DND-41 (cell line): ENCODE data around the gene LRIT1.

ENCODE experiments used
- ATAC-seq: fragments of 200-7000 bp; cut with Tn5 transposase; 3 replicates; pipeline ENCODE4 v1.9.1; 2021; ENCODE audit warnings: low read depth; ENCODE audit not compliant: insufficient read depth
- DNase-seq: peaks from one replicate; pipeline ENCODE4 v3.0.0-alpha.2; 2020
- H2AFZ ChIP-seq: 2 replicates; pipeline ENCODE4 v1.6.0; 2012; ENCODE audit warnings: low read depth, low read length
- H3K27ac ChIP-seq: 2 replicates; pipeline ENCODE4 v1.5.1; 2012; ENCODE audit warnings: low read length, inconsistent platforms
- H3K27me3 ChIP-seq: fragments of 200-600 bp; sonication (generic); 2 replicates; pipeline ENCODE4 v1.6.0; 2012; ENCODE audit warnings: low read length, mild to moderate bottlenecking, inconsistent platforms; ENCODE audit not compliant: insufficient read depth, poor library complexity
- H3K36me3 ChIP-seq: 2 replicates; pipeline ENCODE4 v1.5.1; 2012; ENCODE audit warnings: low read length, inconsistent platforms; ENCODE audit not compliant: insufficient read depth
- H3K4me1 ChIP-seq: 2 replicates; pipeline ENCODE4 v1.5.1; 2012; ENCODE audit warnings: mild to moderate bottlenecking, low read length; ENCODE audit not compliant: insufficient read depth
- H3K4me2 ChIP-seq: 2 replicates; pipeline ENCODE4 v1.6.0; 2012; ENCODE audit warnings: mild to moderate bottlenecking, moderate library complexity, low read length, inconsistent platforms; ENCODE audit not compliant: insufficient read depth
- H3K4me3 ChIP-seq, 2 experiments: fragments of 200-600 bp in 1 of 2; shearing (Covaris generic) in 1 of 2; 2 replicates each; pipeline ENCODE4 v1.5.1; 2012 to 2016; ENCODE audit warnings: inconsistent platforms in 2 of 2, low read length in 2 of 2, mild to moderate bottlenecking in 2 of 2, low read depth in 1 of 2, moderate library complexity in 1 of 2
- H3K79me2 ChIP-seq: 2 replicates; pipeline ENCODE4 v1.6.0; 2012; ENCODE audit warnings: low read length, inconsistent platforms; ENCODE audit not compliant: insufficient read depth
- H3K9ac ChIP-seq: 2 replicates; pipeline ENCODE4 v1.6.0; 2012; ENCODE audit warnings: low read depth, mild to moderate bottlenecking, inconsistent platforms, low read length, moderate library complexity
- H3K9me3 ChIP-seq: 2 replicates; pipeline ENCODE4 v1.5.1; 2012; ENCODE audit warnings: low read length, moderate library complexity, mild to moderate bottlenecking, inconsistent platforms; ENCODE audit not compliant: insufficient read depth, severe bottlenecking
- H4K20me1 ChIP-seq: 2 replicates; pipeline ENCODE4 v1.6.0; 2012; ENCODE audit warnings: low read length; ENCODE audit not compliant: insufficient read depth
- EZH2 ChIP-seq: IDR thresholded peaks from 3 replicates; pipeline ENCODE4 v1.6.1; 2012; ENCODE audit warnings: borderline replicate concordance, low read depth, mild to moderate bottlenecking, moderate library complexity, low read length, inconsistent platforms; ENCODE audit not compliant: severe bottlenecking
- TF ChIP-seq, protein P1 (sequence below): IDR thresholded peaks from 2 replicates; pipeline ENCODE4 v1.5.1; 2012; ENCODE audit warnings: borderline replicate concordance, low read length, moderate library complexity, mild to moderate bottlenecking; ENCODE audit not compliant: poor library complexity, severe bottlenecking; ENCODE audit errors: extremely low read depth

LRIT1 gene, protein sequence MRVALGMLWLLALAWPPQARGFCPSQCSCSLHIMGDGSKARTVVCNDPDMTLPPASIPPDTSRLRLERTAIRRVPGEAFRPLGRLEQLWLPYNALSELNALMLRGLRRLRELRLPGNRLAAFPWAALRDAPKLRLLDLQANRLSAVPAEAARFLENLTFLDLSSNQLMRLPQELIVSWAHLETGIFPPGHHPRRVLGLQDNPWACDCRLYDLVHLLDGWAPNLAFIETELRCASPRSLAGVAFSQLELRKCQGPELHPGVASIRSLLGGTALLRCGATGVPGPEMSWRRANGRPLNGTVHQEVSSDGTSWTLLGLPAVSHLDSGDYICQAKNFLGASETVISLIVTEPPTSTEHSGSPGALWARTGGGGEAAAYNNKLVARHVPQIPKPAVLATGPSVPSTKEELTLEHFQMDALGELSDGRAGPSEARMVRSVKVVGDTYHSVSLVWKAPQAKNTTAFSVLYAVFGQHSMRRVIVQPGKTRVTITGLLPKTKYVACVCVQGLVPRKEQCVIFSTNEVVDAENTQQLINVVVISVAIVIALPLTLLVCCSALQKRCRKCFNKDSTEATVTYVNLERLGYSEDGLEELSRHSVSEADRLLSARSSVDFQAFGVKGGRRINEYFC

DNA sequence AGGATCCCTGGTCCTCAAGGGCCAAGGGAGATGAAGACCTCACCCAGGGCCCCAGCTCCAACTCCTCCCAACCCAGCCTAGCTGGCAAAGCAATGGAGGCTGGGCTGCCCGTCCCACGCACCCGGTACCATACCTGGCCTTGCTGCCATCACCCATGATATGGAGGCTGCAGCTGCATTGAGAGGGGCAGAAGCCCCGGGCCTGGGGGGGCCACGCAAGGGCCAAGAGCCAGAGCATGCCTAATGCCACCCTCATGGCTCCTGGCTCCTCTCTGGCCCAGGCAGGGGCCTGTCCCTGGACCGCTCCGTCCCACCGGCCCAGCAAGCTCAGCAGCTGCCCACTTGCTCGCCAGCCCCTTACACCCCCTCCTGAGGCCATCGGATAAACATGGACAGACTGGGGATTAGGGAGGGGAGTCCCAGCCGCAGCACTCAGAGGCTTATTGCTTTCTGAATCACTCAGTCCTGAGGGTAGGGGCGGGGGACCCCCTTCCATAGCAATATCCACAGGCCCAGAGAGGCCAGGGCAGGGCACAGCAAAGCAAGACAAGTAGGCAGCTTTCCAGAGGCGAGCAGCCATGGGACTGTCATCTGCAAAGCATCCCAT, at the start of gene LRIT1:
LRIT1 (minus strand) TSS at position 362 of the 606 bp plus-strand sequence; CDS start at position 255, 107 bp downstream.
- Histone ChIP-seq H3K4me3 (no peak within 1 kb of the TSS), H3K9me3 (no peaks in the 10 kb centered on the region), H3K9ac (no peak within 1 kb of the TSS), H4K20me1 (no peaks in the 10 kb centered on the region), H3K4me2 (no peak within 1 kb of the TSS), H3K4me1 (no peaks in the 10 kb centered on the region), H2AFZ (no peak within 1 kb of the TSS), H3K36me3 (no peaks in the 10 kb centered on the region), H3K79me2 (no peaks in the 10 kb centered on the region), H3K27ac (no peak within 1 kb of the TSS), H3K27me3 (peaks cover 10% of the 10 kb centered on the region)
- ATAC-seq, result no peak
- no peak for DNase-seq
- no peak for TF ChIP-seq EZH2
- TF ChIP-seq, protein P1, sequence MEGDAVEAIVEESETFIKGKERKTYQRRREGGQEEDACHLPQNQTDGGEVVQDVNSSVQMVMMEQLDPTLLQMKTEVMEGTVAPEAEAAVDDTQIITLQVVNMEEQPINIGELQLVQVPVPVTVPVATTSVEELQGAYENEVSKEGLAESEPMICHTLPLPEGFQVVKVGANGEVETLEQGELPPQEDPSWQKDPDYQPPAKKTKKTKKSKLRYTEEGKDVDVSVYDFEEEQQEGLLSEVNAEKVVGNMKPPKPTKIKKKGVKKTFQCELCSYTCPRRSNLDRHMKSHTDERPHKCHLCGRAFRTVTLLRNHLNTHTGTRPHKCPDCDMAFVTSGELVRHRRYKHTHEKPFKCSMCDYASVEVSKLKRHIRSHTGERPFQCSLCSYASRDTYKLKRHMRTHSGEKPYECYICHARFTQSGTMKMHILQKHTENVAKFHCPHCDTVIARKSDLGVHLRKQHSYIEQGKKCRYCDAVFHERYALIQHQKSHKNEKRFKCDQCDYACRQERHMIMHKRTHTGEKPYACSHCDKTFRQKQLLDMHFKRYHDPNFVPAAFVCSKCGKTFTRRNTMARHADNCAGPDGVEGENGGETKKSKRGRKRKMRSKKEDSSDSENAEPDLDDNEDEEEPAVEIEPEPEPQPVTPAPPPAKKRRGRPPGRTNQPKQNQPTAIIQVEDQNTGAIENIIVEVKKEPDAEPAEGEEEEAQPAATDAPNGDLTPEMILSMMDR, result no peak

DNA sequence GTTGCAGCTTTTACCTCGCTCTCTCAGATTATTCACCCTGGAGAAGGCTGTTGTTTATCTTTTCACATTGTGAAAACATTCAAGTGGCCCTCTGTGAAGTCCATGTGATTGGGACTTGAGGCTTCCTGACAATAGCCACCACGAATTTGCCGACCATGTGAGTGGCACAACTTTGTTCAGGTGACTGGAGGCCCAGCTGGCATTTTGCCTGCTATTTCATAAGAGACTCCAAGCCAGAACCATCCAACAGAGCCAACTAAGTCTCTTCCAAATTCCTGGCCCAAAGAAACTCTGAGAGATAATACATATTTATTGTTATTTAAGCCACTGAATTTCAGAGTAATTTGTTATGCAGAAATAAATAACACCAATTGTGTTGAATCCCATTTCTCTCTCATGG, 48.9 kb upstream of the LRIT1 start:
- TF ChIP-seq, protein P1, result no peak
- TF ChIP-seq EZH2, result no peak
- H3K36me3 ChIP-seq, result no peaks in the 10 kb centered on the region
- no peak overlapping the region for H3K9ac ChIP-seq
- H3K27me3 ChIP-seq, result no peaks in the 10 kb centered on the region
- no peaks in the 10 kb centered on the region for H3K9me3 ChIP-seq
- no peaks in the 10 kb centered on the region for H3K79me2 ChIP-seq
- peaks cover 3% of the 10 kb centered on the region; the same call in 1 of the 2 replicates for H4K20me1 ChIP-seq
- H3K4me3 ChIP-seq, result no peak overlapping the region
- no peak for DNase-seq
- H3K27ac ChIP-seq, result no peak overlapping the region
- H2AFZ ChIP-seq, result no peak overlapping the region
- H3K4me2 ChIP-seq, result no peak overlapping the region
- ATAC-seq, result no peak
- peaks cover 22% of the 10 kb centered on the region for H3K4me1 ChIP-seq

DNA sequence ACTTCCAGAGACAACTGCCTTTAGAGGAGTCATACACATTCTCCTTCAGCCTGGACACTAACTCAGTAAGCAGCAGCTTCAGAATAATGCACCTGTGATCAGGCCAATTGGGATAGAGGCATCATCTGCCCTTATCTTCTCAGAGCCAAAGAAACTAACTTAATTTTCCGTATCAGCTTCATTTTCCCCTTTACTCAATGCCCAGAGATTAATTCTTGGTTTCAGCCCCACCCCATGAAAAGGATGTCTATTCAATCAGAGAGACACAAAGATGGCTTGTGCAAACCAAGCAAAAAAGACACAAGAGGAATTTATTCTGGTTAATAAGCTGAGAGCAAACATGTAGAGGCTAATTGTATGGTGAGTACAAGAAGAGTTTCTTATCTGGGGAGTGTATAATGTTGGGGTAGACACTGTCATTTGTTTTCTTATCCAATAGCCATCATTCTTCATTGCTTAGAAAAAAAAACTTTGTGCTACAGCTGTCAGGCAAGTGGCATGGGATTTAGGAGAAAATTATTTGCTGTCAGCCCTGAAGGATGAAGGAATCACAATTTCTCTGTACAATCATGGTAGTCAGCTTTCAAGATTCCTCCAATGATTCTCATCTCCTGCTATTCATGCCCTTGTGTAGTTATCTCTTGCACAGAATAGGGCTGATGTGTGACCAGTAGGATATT, 48.3 kb upstream of the LRIT1 start:
- H3K79me2 ChIP-seq, result no peaks in the 10 kb centered on the region
- H4K20me1 ChIP-seq, result peaks cover 3% of the 10 kb centered on the region; the same call in 1 of the 2 replicates
- no peak overlapping the region for H3K4me3 ChIP-seq
- peaks cover 17% of the 10 kb centered on the region for H3K4me1 ChIP-seq
- H3K27me3 ChIP-seq, result no peaks in the 10 kb centered on the region
- no peak for DNase-seq
- TF ChIP-seq, protein P1, result no peak
- TF ChIP-seq EZH2, result no peak
- H2AFZ ChIP-seq, result no peak overlapping the region
- no peaks in the 10 kb centered on the region for H3K36me3 ChIP-seq
- no peaks in the 10 kb centered on the region for H3K9me3 ChIP-seq
- no peak overlapping the region for H3K4me2 ChIP-seq
- ATAC-seq, result no peak
- no peak overlapping the region for H3K27ac ChIP-seq
- H3K9ac ChIP-seq, result no peak overlapping the region
